ENCODE results near the gene ARHGEF16.
A peak's percentile ranks its signal among the peaks of the same experiment; 100 is the strongest.

ARHGEF16 gene

DNA sequence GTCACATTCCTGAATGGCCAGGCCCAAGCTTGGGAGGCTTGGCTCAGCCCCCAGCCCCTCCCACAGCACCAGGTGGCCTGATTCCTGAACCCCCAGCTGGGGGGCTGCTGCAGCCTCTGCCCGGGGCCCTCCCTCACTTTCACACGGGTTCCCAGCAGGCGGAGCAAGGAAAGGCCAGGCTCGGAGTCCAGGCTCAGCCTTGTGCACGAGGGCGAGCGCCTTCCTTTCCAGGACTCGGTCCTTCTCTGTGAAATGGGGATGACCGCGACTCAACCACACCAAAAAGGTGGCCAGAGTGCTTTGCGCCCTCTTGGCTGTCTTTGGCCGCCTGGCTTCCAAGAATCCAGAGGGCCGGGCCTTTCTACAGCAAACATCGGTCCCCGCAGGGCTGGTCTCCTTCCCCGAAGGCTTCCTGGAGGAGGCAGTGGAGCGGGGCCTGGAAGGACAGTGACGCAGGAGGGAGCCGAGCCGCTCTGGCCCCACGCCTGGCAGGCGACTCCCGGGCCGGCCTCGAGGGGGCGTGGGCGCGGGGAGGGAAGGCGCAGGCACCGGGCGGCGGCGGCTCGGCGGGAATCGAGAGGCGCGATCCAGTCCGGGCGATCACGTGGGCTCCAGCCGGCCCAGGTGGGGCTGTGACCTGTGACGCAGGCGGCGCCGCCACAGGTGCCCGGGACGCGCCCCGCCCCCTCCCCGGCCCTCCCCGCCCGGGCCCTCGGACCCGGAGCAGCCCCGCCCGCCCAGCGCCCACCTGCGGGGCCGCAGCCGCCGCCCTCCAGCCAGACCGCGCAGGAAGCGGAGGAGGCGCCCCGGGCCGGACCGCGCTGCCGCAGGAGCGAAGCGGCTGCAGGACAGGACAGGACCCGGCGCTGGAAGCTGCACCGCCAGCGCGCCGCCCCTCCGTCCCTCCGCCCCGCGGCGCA, at the start of gene ARHGEF16:
Gene ARHGEF16 (plus strand): TSS at position 775 of the 920 bp plus-strand sequence. CDS start 8,420 bp downstream, outside the sequence.
- DNase-seq = peak; percentile 21

DNA sequence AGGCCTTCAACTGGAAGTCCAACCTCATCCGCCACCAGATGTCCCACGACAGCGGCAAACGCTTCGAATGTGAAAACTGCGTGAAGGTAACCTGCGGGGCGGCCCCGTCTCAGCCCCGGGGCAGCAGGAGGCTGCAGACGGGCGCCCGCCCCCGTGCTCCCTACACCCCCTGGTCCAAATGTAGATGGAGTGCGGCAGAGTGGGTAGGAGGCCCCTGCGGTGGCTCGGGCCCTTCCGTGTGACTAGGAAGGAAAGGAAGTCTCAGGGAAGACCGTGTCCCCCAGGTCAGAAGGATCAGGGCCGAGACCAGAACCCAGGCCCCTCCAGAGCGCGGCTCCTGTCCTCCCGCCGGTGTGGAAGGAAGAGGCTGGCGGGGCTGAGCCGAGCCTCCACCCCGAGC, 49.7 kb upstream of the ARHGEF16 start:
- no peak for DNase-seq

DNA sequence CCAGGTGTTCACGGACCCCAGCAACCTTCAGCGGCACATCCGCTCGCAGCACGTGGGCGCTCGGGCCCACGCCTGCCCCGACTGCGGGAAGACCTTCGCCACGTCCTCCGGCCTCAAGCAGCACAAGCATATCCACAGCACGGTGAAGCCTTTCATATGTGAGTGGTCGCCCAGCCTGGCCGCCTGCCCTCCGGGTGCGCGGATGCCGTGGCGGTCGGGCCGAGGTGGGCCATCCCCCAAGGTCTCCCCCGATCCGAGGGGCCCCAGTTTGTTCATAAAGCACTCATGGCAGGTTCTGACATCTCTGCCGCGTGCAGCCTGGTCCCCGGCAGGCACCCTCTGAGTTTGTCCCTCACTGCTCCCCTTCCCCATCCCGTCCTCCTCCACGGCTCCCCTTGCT, 49.0 kb upstream of the ARHGEF16 start:
- no peak for DNase-seq

DNA sequence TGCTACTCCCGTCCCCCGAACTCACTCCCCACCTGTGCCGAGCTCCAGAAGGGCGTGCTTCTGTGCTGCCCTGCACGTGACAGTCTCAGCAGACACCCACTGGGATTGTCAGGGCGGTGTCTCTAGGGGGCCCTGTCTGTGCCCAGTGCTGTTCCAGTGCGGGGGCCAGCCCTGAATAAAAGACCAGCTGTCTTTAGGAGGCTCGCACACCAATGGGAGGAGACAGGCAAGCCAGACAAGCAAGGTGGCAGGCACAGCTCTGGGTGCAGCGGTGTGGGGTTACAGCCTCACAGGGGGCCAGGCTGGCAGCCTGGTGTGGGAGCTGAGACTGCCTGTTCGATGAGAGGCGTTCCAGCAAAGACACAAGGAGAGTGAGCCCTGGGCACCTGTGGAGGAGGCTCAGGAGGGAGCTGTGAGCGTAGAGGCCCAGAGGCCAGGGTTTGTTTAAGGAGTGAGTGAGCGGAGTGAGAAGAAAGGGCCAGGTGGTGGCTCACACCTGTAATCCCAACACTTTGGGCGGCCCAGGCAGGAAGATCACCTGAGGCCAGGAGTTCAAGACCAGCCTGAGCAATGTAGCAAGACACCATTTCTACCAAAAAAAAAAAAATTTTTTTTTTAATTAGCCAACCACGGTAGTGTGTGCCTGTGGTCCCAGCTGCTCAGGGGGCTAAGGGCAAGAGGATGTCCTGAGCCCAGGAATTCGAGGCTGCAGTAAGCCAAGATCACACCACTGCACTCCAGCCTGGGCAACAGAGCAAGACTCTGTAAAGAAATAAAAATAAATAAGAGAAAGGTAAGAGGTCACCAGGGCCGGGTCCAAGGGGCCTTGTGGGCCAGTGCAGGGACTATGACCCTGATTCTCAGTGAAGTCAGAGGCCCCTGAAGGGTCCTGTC, 48.2 kb upstream of the ARHGEF16 start:
- no peak for DNase-seq

DNA sequence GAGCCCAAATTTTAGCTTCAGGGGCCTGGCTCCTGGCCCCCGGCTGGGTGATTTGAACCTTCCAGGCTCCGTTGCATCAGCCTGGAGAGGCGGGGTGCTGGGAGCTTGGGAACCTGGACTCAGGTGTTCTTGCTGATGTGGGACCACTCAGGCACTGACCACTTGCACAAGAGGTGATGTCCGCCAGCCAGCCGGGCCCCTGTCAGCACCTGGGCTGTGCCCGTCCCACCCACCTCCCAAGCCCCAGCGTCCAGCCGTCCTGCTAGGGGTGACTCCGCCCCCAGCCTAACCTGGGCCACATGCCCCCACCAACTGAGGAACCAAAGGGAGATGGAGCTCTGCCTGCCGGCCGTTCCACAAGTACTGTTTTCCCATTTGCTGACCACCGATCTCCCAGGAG, 47.4 kb upstream of the ARHGEF16 start:
- no peak for DNase-seq

DNA sequence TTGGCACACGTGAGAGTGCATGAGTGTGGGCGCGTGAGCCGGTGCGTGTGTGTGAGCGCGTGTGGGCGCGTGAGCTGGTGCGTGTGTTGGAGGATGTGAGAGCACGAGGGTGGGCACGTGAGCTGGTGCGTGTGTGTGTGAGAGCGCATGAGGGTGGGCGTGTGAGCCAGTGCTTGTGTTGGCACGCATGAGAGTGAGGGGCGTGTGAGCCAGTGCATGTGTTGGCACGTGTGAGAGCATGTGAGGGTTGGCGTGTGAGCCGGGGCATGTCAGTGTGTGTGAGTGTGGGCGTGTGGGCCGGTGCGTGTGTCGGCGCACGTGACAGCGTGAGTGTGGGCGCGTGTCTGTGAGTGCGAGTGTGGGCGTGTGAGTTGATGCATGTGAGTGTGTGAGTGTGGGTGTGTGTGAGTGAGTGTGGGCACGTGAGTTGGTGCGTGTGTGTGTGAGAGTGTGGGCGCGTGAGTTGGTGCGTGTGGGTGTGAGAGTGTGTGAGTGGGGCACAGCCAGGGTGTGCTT, 45.7 kb upstream of the ARHGEF16 start:
- no peak for DNase-seq

DNA sequence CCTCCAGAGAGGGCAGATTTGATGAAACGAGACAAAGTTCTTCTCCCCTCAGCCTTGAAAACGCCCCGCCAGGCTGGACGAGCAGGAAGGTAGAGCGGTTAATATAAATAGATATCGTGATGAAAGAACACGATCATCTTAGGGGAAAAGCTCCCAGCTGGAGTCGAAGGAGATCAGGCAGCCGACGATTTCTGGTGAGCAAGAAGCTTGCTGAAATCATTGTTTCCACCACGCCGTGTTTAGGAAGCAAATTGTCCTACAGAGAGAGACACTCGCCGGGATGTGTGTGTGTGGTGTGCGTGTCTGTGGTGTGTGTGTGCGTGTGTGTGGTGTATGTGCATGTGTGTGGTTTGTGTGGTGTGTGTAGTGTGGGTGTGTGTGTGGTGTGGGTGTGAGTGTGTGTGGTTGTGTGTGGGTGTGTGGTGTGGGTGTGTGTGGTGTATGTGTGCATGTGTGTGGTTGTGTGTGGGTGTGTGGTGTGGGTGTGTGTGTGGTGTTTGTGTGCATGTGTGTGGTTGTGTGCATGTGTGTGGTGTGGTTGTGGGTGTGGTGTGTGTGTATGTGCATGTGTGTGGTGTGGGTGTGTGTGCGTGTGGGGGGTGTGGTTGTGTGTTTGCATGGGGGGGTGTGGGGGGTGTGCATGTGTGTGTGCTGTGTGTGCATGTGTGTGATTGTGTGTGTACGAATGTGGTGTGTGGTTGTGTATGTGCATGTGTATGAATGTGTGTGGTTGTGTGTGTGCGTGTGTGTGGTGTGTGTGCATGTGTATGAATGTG, 44.9 kb upstream of the ARHGEF16 start:
- no peak for DNase-seq

DNA sequence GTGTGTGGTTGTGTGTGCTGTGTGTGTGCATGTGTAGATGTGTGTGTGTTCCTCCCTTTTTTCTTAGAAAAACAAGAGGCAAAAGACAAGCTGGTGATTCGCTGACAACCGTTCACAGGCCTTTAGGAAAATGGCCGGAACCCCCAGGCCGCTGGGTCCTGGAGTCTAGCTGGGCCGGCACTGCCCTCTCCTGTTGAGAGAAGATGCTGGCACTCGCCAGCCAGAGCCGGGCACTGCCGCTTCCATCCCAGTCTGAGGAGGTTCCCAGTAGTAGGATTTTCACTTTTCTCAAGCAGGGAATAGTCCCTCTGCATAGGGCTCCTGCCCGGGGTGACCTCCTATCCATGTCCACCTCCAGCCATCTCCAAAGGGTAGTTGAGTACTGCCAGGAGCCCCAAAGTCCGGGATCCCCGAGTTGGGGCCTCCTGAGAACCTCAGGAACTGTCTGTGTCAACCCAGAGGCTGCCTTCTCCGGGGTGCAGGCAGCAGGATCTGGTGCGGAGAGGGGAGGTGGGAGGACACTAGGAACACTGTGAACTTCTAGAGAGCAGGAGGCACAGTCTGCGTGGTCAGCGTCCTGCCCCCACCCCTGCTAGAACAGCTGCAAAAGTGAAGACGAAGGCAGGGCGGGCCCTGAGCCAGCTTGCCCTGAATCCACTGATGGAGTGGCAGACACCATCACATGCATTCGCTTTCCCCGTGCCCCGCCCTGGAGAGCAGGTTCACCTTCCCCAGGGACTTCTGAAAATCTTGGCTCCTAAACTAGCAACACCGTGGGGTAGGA, 44.1 kb upstream of the ARHGEF16 start:
- no peak for DNase-seq

DNA sequence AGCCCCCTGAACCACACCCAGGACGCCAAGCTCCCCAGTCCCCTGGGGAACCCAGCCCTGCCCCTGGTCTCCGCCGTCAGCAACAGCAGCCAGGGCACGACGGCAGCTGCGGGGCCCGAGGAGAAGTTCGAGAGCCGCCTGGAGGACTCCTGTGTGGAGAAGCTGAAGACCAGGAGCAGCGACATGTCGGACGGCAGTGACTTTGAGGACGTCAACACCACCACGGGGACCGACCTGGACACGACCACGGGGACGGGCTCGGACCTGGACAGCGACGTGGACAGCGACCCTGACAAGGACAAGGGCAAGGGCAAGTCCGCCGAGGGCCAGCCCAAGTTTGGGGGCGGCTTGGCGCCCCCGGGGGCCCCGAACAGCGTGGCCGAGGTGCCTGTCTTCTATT, 42.7 kb upstream of the ARHGEF16 start:
- no peak for DNase-seq

DNA sequence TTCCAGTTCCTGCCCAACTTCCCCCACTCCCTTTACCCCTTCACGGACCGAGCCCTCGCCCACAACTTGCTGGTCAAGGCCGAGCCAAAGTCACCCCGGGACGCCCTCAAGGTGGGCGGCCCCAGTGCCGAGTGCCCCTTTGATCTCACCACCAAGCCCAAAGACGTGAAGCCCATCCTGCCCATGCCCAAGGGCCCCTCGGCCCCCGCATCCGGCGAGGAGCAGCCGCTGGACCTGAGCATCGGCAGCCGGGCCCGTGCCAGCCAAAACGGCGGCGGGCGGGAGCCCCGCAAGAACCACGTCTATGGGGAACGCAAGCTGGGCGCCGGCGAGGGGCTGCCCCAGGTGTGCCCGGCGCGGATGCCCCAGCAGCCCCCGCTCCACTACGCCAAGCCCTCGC, 42.1 kb upstream of the ARHGEF16 start:
- DNase-seq = no peak

DNA sequence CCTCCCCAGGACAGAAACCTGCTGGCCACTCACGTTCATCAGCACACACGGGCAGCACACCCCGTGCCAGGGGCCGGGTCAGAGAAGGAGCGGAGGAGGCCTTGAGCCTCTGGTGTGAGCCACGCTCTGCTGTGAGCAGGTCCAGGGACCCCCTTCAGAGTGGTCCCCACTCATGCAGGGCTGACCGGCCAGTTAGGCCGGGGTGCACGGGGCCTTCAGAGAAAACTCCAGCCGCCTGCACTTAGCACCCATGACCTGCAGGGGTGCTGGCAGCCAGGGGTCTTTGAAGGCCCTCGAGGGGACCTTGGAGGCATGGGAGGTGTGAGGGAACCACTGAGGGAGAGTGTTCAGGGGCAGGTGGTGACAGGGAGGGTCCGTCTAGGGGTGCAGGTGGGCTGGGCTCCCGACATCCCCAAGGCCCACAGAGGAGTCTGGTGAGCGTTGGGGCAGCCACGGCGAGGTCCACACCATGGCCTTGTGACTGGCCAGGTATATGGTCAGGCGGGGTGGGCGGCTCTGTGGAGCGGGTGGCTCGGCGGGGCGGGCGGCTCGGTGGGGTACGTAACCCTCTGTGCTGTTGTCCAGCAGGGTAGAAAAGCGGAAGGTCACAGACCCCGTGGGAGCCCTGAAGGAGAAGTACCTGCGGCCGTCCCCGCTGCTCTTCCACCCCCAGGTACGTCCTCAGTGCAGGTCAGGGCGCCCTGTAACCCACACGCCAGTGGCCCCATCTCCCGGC, 40.3 kb upstream of the ARHGEF16 start:
- DNase-seq = no peak

DNA sequence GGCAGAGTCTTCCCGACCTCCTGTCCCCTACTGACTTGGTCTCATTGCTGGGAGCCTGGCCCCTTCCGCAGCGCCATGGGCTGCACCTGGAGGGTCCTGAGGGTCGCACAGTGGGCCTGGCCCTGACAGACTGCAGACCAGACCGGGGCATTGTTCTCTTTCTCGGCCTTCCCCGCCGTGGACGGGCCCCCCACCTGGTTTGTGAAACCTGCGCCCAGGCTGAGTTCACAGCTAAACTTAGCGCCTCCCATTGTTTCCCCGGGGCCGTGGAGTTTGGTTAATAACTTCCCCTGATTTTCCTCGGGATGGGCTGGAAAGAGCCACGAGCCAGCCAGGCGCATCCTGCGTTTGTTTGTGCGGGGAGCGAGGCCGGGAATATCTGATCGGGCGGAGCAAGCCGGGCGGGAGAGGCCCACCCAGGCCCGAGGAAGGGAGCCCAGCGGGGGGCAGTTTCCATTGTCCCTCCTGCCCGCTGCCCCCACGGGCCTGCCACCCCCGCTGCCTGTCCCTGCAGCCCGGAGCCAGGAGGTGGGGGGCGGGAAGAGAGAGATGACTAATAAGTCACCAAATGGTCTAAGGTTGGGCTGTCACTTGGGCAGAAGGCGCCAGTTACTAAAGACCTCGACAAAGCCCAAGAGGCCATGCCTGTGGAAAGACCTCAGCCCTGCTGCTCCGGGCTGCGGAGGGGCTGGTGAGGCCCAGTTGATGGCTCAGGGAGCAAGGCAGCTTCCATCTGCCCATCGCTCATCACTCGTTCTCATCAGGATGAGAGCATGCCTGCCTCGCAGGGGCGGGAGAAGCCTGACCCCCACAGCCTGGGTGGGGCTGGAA, 39.0 kb upstream of the ARHGEF16 start:
- no peak for DNase-seq

DNA sequence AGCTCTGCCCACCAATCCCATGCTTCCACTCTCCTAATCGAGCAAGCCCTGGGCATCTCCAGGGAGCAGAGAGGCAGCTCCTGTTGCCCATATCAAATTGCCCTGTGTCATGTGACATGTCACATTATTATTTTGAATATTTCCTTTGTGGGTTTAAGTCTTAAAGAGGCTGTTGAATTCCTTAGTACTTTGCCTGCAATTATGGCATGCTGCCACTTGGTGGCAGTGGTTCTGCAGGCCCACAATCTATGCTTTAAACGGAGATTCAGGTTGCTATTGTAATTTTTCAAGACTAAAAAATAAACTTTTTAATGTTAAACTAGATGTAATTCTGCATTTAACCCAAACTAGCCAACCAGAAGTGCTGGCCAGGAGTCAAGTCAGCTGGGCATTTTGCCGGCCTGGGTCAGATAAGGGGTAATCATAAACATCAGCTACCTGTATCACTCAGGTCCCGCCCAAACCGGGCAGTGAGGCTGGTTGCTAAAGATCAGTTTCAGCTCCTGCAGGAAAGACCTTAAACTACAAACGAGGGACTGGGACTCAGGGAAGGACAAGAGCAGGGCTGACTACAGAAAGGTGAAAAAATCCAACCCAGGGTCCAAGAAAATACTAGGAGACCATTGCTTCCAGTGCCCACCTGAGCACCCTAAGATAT, 37.3 kb upstream of the ARHGEF16 start:
- no peak for DNase-seq

DNA sequence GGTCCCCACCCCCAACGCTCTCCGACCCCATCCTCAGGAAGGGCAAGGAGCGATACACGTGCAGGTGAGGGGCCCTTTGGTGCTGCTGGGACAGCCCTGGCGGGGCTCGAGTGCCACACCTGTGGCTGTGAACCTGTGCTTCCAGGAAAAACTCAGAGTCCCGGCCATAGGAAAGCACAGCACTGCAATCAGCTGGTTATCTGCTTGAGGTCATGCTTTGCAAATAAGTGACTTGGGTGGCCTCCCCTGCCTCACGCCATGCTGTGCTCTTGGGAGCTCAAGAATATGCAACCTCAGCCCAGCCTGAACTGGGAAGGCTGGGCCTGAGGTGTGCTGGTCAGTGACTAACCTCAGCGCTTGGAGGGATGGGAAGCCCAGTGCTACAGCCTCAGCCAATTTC, 36.5 kb upstream of the ARHGEF16 start:
- no peak for DNase-seq

DNA sequence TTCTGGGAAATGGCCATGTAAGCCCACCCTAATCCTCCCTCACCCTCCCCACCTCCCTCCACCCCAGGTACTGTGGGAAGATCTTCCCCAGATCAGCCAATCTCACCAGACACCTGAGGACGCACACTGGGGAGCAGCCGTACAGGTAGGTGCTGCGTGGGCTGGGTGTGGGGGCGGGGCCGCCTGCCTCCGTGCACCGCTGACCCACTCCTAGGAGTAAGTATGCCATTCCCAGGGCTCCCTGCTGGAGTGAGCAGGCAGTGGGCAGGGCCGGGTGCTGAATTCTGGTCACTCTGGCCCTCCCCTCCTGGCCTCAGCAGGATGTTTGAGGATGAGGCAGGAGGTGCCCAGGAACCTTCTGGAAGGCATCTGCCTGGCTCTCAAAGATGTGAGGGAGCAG, 35.9 kb upstream of the ARHGEF16 start:
- DNase-seq = no peak

DNA sequence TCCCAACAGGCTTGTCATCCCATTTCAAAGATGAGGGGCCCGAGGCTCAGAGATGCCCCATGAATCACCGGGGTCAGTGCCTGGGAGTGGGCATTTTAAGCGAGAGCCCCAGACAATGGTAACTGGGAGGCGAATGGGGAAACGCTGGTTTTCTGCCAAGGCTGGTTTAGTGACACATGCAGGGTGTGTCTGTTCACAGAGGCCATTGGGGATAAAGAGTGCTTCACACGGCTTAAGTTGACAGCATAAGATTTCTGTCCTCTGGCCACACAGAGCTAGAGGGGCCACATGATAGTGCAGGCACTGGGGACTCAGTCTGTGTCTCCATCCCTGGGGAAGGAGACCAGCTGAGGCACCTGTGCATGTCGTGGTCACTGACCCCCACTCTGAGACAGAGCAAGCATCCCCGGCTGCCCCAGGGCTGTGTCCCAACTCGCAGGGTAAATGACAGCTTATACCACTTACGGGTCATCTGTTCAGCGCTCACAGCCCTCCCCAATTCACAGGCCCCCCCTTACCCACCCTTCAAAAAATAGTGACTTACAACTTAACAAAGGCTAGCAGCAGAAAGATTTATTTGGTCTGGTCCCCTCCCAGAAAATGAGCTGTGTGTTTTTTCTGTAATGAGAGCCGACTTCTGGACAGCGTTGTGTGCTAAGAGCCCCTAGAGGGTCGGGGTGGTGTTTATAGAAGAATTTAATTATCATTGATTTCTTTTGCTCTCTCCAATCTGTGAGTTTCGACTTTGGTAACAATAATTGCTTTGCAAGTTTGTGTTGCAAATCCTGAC, 34.9 kb upstream of the ARHGEF16 start:
- DNase-seq = no peak

DNA sequence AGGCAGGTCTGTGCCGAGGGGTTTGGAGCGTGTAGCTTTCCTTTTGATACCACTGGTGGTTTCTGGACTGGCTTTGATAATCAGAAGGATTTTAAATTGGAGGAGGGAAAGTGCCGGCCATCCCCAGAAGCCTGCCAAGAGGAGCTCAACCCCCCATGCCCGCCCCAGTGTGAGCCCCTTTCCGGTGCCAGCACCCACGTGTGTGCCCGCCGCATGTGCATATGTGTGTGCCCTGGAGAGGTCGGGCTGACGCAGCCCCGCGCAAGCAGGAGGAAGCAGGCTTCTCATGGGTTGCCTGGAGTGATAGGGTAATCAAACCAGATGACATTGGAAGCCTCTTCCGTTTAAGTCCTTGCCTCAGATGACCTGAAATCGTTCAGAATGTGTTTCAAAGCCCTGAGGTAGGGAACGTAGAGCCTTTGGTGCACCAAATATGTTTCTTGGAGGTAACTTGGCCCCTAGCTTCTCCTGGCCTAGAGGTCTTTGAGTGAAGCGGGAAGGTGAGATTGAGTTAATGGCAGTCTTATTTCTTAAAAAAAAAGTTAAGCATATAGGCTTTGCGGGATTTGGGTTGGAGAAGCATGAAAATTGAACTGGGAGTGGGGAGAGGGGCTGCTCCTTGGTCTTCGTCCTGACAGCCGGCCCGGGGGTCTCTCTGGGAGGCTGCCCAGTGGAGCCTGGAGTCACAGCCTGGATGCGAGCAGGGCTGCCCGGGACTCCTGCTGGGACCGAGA, 34.1 kb upstream of the ARHGEF16 start:
- no peak for DNase-seq

DNA sequence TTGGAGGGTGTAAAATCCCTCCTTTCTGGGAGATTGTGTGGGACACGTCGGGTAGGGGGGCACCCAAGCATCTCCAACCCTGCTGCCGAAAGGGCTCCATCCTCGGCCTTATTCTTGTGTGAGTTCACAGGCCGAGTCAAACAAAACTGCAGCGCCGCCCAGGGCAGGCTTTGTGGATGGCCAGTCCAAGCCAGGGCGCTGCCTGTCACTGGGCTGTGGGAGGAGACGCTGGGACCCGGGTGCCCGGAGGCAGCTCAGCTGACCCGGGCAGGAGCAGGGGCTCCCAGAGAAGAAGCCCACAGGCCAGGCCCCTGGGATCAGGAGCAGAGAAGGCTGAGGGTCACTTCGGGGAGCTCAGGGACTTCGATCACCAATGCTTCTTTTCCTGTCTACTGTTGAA, 31.8 kb upstream of the ARHGEF16 start:
- DNase-seq = no peak

Measured in activated gamma-delta T cell treated with Interleukin-2 at 50 U/mL for 16 hours (primary cell).